CD4-positive, alpha-beta T cell (primary cell): ENCODE data around the gene BEND6. TPM values are rescaled to one million over a fixed set of nuclear protein-coding genes. Genes with fewer than 3 reads are reported as not detected.

ENCODE experiments used
- ATAC-seq: fragments of 200-7000 bp; cut with Tn5 transposase; one replicate; pipeline ENCODE4 v1.10.0; 2022; ENCODE audit warnings: mild to moderate bottlenecking; ENCODE audit not compliant: poor library complexity
- CTCF ChIA-PET: fragments of 350-600 bp; sonication (Branson Sonifier 250); formaldehyde crosslinking; loops from one replicate; lab custom pipeline; 2021; ENCODE audit warnings: antibody characterized with exemption, inconsistent platforms; lab: Charles Lee
- POLR2A ChIA-PET: fragments of 350-600 bp; sonication (Branson Sonifier 250); formaldehyde crosslinking; loops from one replicate; lab custom pipeline; 2021; ENCODE audit warnings: antibody characterized with exemption, inconsistent platforms; lab: Charles Lee
- DNase-seq, 14 experiments: peaks; one replicate each; pipeline ENCODE4 v3.0.0-alpha.2; 2013 to 2020; ENCODE audit warnings: mixed read lengths in 2 of 14
- H3K27ac ChIP-seq, 2 donors: one replicate each; pipeline versions ENCODE4 v1.5.1 to v1.7.0; 2013; ENCODE audit warnings: low read length in 2 of 2, low read depth in 1 of 2, mild to moderate bottlenecking in 1 of 2
- H3K27me3 ChIP-seq, 2 experiments: 1 replicate in 1 of 2; 2 replicates in 1 of 2; pipeline versions ENCODE4 v1.6.1 to v1.7.0; 2013; ENCODE audit warnings: low read length in 2 of 2, control low read depth in 1 of 2, mild to moderate bottlenecking in 1 of 2, moderate library complexity in 1 of 2; ENCODE audit not compliant: insufficient read depth in 2 of 2, control insufficient read depth in 1 of 2
- H3K36me3 ChIP-seq: one replicate; pipeline ENCODE4 v1.6.1; 2013; ENCODE audit warnings: low read length, control low read depth; ENCODE audit not compliant: insufficient read depth
- H3K4me1 ChIP-seq: one replicate; pipeline ENCODE4 v1.6.1; 2013; ENCODE audit warnings: low read length, control low read depth; ENCODE audit not compliant: insufficient read depth
- H3K4me3 ChIP-seq: one replicate; pipeline ENCODE4 v1.5.1; 2013; ENCODE audit warnings: mild to moderate bottlenecking, low read length, moderate library complexity
- H3K9me3 ChIP-seq, 2 experiments: 1 replicate in 1 of 2; 2 replicates in 1 of 2; pipeline versions ENCODE4 v1.6.1 to v1.7.0; 2013; ENCODE audit warnings: low read length in 2 of 2, mild to moderate bottlenecking in 2 of 2, control low read depth in 1 of 2, moderate library complexity in 1 of 2; ENCODE audit not compliant: control insufficient read depth in 1 of 2, insufficient read depth in 1 of 2
- H3K27ac Mint-ChIP-seq: one replicate; pipeline ENCODE4 v1.8.0; 2020; ENCODE audit warnings: mixed read lengths
- H3K27me3 Mint-ChIP-seq: one replicate; pipeline ENCODE4 v1.8.0; 2021; ENCODE audit warnings: mixed read lengths
- H3K36me3 Mint-ChIP-seq: one replicate; pipeline ENCODE4 v1.8.0; 2021; ENCODE audit warnings: low read depth, mixed read lengths
- H3K4me1 Mint-ChIP-seq: one replicate; pipeline ENCODE4 v1.8.0; 2021; ENCODE audit warnings: low read depth, mixed read lengths
- H3K4me3 Mint-ChIP-seq: one replicate; pipeline ENCODE4 v1.8.0; 2020; ENCODE audit warnings: mild to moderate bottlenecking, mixed read lengths
- H3K9me3 Mint-ChIP-seq: one replicate; pipeline ENCODE4 v1.8.0; 2020; ENCODE audit warnings: mixed read lengths
- intact Hi-C, 2 experiments: fragments of 100-400 bp; cut with DNase I in 1 of 2; cut with micrococcal nuclease in 1 of 2; formaldehyde crosslinking; loops; one replicate each; pipeline versions ENCODE4 v1.15.1 to v1.9.0; 2023 to 2025; cut with DNase I, micrococcal nuclease
- polyA plus RNA-seq, 2 donors: library from polyadenylated mRNA; unstranded; fragments of 120-200 nt; gene quantifications; one replicate each; pipeline ENCODE4 v1.2.1, GENCODE V29; 2013
- total RNA-seq, 174 experiments: library from RNA in 2 of 174; stranded (reverse) in 2 of 174; gene quantifications; one replicate each; pipeline ENCODE4 v1.2.3 and lab custom pipeline; 2021 to 2026
- TF ChIP-seq, protein P1 (sequence below): fragments of 200-600 bp; IDR thresholded peaks from one replicate; pipeline ENCODE4 v1.8.0; 2022; ENCODE audit warnings: antibody characterized with exemption, mild to moderate bottlenecking

BEND6 gene, protein sequence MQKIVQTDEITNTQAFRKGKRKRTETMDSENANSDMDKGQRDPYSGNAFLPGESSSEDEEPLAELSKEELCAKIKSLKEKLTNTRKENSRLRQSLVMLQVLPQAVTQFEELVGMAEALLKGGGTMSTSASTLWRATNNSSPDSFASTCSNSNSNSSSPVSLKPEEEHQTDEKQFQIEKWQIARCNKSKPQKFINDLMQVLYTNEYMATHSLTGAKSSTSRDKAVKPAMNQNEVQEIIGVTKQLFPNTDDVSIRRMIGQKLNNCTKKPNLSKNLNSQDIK
- not detected for total RNA-seq
- 0.11 TPM for polyA plus RNA-seq (2013, experiment 1 of 2)
- polyA plus RNA-seq (2013, experiment 2 of 2), result 0.05 TPM
- total RNA-seq (lab: John Stamatoyannopoulos, UW), result 0 to 0.69 (median 0.06) reads per million in 172 experiments

DNA sequence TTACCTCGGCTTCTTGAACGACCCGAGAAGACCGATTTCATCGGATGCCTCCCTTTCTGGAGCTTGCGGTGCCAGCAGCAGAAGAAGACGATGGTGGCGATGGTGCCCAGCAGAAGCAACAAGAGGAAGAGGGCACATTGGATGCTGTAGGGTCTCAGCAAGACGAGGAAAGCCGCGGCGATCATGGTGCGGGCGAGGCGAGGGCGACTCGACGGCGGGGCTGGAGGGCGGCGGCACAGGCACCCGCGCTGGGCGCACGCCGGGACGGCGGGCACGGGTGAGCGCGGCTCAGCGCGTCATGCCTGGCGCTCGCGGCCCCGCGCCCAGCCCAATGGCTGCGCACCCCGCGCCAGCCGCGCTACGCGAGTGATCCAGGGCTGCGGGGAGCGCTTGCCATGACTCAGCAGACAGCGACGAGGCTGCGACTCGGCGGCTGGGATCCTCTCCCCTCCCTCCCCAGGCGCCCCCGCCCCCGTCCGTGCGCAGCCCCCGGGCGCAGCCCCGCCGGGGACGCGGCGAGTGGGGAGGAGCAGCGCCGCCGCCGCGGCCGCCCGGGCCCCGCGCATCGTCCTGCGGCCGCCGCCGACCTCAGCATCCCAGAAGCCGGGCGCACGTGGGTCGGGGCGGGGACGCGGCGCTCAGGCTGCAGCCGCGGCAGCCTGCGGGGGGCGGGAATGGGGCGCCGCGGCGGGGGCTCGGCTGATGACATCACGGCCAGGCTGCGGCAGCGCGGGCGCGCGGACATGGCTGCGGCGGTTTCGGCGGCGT is at the start of gene BEND6:
Gene BEND6 (plus strand): TSS at position 705 of the 768 bp plus-strand sequence. CDS start 26,704 bp downstream, outside the sequence.
- Histone ChIP-seq H3K4me1 (peaks cover 21% of the 10 kb centered on the region), H3K27me3 (peaks cover 48 to 72% of the 10 kb centered on the region in 2 experiments), H3K4me3 (peak within 1 kb of the TSS; percentile 44), H3K36me3 (no peaks in the 10 kb centered on the region), H3K27ac (no peak within 1 kb of the TSS), H3K9me3 (peaks cover 0 to 9% of the 10 kb centered on the region in 2 experiments)
- intact Hi-C loops, result no loop called here
- Mint-ChIP-seq H3K36me3 (no peaks in the 10 kb centered on the region), H3K4me3 (peak within 1 kb of the TSS; percentile 90), H3K27ac (no peak within 1 kb of the TSS), H3K4me1 (peaks cover 26% of the 10 kb centered on the region), H3K27me3 (peaks cover 87% of the 10 kb centered on the region), H3K9me3 (no peaks in the 10 kb centered on the region)
- ChIA-PET CTCF (no interaction called here), POLR2A (no interaction called here)
- ATAC-seq (peak; percentile 63), DNase-seq (peak in 5 of 14 experiments; percentile 1 to 58 (median 13))
- TF ChIP-seq, protein P1, sequence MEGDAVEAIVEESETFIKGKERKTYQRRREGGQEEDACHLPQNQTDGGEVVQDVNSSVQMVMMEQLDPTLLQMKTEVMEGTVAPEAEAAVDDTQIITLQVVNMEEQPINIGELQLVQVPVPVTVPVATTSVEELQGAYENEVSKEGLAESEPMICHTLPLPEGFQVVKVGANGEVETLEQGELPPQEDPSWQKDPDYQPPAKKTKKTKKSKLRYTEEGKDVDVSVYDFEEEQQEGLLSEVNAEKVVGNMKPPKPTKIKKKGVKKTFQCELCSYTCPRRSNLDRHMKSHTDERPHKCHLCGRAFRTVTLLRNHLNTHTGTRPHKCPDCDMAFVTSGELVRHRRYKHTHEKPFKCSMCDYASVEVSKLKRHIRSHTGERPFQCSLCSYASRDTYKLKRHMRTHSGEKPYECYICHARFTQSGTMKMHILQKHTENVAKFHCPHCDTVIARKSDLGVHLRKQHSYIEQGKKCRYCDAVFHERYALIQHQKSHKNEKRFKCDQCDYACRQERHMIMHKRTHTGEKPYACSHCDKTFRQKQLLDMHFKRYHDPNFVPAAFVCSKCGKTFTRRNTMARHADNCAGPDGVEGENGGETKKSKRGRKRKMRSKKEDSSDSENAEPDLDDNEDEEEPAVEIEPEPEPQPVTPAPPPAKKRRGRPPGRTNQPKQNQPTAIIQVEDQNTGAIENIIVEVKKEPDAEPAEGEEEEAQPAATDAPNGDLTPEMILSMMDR, result no peak

DNA sequence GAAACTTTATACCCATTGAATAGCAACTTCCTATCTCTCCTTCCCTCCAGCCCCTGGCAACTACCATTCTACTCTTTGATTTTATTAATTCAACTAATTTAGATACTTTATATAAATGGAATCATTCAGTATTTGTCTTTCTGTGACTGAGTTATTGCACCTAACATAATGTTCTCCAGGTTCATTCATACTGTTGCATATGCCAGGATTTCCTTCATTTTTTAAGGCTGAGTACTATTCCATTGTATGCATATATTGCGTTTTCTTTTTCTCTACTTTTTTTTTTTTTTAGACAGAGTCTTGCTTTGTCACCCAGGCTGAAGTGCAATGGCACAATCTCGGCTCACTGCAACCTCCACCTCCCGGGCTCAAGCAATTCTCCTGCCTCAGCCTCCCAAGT is 49.5 kb upstream of the BEND6 start:
- H3K4me3 Mint-ChIP-seq, result no peak overlapping the region
- H3K36me3 Mint-ChIP-seq, result no peaks in the 10 kb centered on the region
- H3K27ac Mint-ChIP-seq, result no peak overlapping the region
- H3K4me1 Mint-ChIP-seq, result no peaks in the 10 kb centered on the region
- peaks cover 5% of the 10 kb centered on the region for H3K27me3 Mint-ChIP-seq
- H3K27ac ChIP-seq, result no peak overlapping the region
- H3K4me3 ChIP-seq, result no peak overlapping the region
- ATAC-seq, result no peak
- H3K9me3 Mint-ChIP-seq, result no peaks in the 10 kb centered on the region
- peaks cover 4% of the 10 kb centered on the region for H3K4me1 ChIP-seq
- no peaks in the 10 kb centered on the region for H3K27me3 ChIP-seq
- H3K9me3 ChIP-seq, result no peaks in the 10 kb centered on the region
- CTCF ChIA-PET, result interaction anchor here (3.5 kb wide), 1 partner anchor 411 kb away, joined by 41 read pairs; the partner anchor contains the start of gene PRIM2
- H3K36me3 ChIP-seq, result no peaks in the 10 kb centered on the region
- intact Hi-C loops, result no loop called here
- DNase-seq, result no peak
- POLR2A ChIA-PET, result no interaction called here
- TF ChIP-seq, protein P1, result no peak

DNA sequence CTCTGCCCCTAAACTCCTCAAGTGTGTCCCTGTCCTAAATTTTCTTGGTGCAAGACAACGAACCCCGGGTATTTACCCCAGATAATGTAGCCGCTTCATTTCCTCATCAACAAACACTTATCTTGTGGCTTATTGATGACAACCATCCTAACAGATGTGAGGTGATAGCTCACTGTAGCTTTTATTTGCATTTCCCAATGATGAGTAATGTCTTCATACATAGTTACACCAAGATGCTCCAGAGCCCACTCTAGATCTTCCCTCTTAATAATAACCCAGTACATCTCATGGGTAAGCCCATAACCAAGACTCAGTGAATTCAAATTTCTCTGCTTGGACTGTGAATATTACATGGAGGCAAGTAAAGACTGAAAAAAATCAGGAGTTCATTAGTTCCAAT is 48.2 kb upstream of the BEND6 start:
- Mint-ChIP-seq H3K4me1 (no peaks in the 10 kb centered on the region), H3K27ac (no peak overlapping the region), H3K9me3 (no peaks in the 10 kb centered on the region), H3K27me3 (peaks cover 5% of the 10 kb centered on the region), H3K36me3 (no peaks in the 10 kb centered on the region), H3K4me3 (no peak overlapping the region)
- Histone ChIP-seq H3K4me3 (no peak overlapping the region), H3K9me3 (no peaks in the 10 kb centered on the region), H3K4me1 (peaks cover 4% of the 10 kb centered on the region), H3K36me3 (no peaks in the 10 kb centered on the region), H3K27me3 (no peaks in the 10 kb centered on the region), H3K27ac (no peak overlapping the region)
- POLR2A ChIA-PET, result no interaction called here
- CTCF ChIA-PET, result no interaction called here
- DNase-seq (no peak), ATAC-seq (no peak)
- TF ChIP-seq, protein P1, result no peak
- intact Hi-C loops, result no loop called here
